OCI-LY7 (cell line): ENCODE measurements around the gene NSD2. TPM values are rescaled to one million over a fixed set of nuclear protein-coding genes. Genes with fewer than 3 reads are reported as not detected.
A peak's percentile ranks its signal among the peaks of the same experiment; 100 is the strongest.

ENCODE experiments used
- BruUV-seq: library from RNA; stranded (reverse); fragments of 400-500 nt; replicated peaks from 2 replicates; lab custom pipeline; 2021; lab: Mats Ljungman, UMichigan
- CTCF ChIA-PET: fragments of 300-600 bp; sonication (Branson Sonifier 250); formaldehyde crosslinking; loops from one replicate; lab custom pipeline; 2022; ENCODE audit warnings: antibody characterized with exemption; ENCODE audit not compliant: unreplicated experiment; lab: Charles Lee
- POLR2A ChIA-PET: fragments of 300-600 bp; sonication (Branson Sonifier 250); formaldehyde crosslinking; loops from one replicate; lab custom pipeline; 2022; ENCODE audit warnings: antibody characterized with exemption; lab: Charles Lee
- DNase-seq: peaks from one replicate; pipeline ENCODE4 v3.0.0-alpha.2; 2015; ENCODE audit warnings: low spot score
- H2AFZ ChIP-seq: fragments of 200-600 bp; sonication (generic), shearing (Covaris generic); 2 replicates; pipeline ENCODE4 v1.6.1; 2014; ENCODE audit warnings: mild to moderate bottlenecking, antibody characterized with exemption, low read length, moderate library complexity
- H3K27ac ChIP-seq: fragments of 200-600 bp; sonication (generic); 2 replicates; pipeline ENCODE4 v1.5.1; 2014; ENCODE audit warnings: mixed run types, low read depth, mild to moderate bottlenecking, moderate library complexity, low read length, inconsistent platforms; ENCODE audit not compliant: poor library complexity, severe bottlenecking
- H3K36me3 ChIP-seq: fragments of 200-600 bp; sonication (generic); 2 replicates; pipeline ENCODE4 v1.6.1; 2014; ENCODE audit warnings: mild to moderate bottlenecking, antibody characterized with exemption, low read length, moderate library complexity, mixed read lengths; ENCODE audit not compliant: insufficient read depth
- H3K4me1 ChIP-seq: fragments of 200-600 bp; sonication (generic); 2 replicates; pipeline ENCODE4 v1.5.1; 2014; ENCODE audit warnings: mild to moderate bottlenecking, low read length; ENCODE audit not compliant: insufficient read depth, poor library complexity, severe bottlenecking
- H3K4me2 ChIP-seq: fragments of 200-600 bp; sonication (generic); 2 replicates; pipeline ENCODE4 v1.6.1; 2014; ENCODE audit warnings: mild to moderate bottlenecking, low read length
- H3K4me3 ChIP-seq: fragments of 200-600 bp; sonication (generic); 2 replicates; pipeline ENCODE4 v1.5.1; 2014; ENCODE audit warnings: mild to moderate bottlenecking, low read depth, low read length; ENCODE audit not compliant: poor library complexity, severe bottlenecking
- H3K79me2 ChIP-seq: fragments of 200-600 bp; sonication (generic); 2 replicates; pipeline ENCODE4 v1.6.1; 2016; ENCODE audit warnings: low read depth, mild to moderate bottlenecking, low read length, moderate library complexity, mixed read lengths; ENCODE audit not compliant: insufficient read depth
- H3K9me2 ChIP-seq: fragments of 200-600 bp; sonication (generic); 2 replicates; pipeline ENCODE4 v1.6.1; 2016; ENCODE audit warnings: mild to moderate bottlenecking, low read length, mixed read lengths; ENCODE audit not compliant: insufficient read depth
- H3K9me3 ChIP-seq: fragments of 200-600 bp; sonication (generic); 2 replicates; pipeline ENCODE4 v1.6.1; 2014; ENCODE audit warnings: mild to moderate bottlenecking, mixed run types, low read length, mixed read lengths
- H4K20me1 ChIP-seq: fragments of 200-600 bp; sonication (generic); 2 replicates; pipeline ENCODE4 v1.6.1; 2014; ENCODE audit warnings: mild to moderate bottlenecking, antibody characterized with exemption, low read length, moderate library complexity, mixed read lengths; ENCODE audit not compliant: insufficient read depth
- EZH2phosphoT487 ChIP-seq: fragments of 200-600 bp; sonication (generic); IDR thresholded peaks from 2 replicates; pipeline ENCODE4 v1.6.1; 2018; ENCODE audit warnings: low read depth, borderline replicate concordance, mild to moderate bottlenecking, mixed run types, antibody characterized with exemption, low read length, moderate library complexity, mixed read lengths
- intact Hi-C: fragments of 100-400 bp; cut with micrococcal nuclease; formaldehyde crosslinking; loops from one replicate; pipeline ENCODE4 v1.10.0; 2022; ENCODE audit not compliant: unreplicated experiment
- total RNA-seq, 2 experiments: library from RNA; depleted of rRNA in 1 of 2; stranded (reverse); fragments of >200 nt in 1 of 2; shearing (Covaris generic) in 1 of 2; gene quantifications; 2 replicates each; pipeline ENCODE4 v1.2.3, GENCODE V29; 2014 to 2022
- TF ChIP-seq, protein P1 (sequence below): fragments of 200-600 bp; sonication (generic); conservative IDR thresholded peaks from 2 replicates; pipeline ENCODE4 v1.5.1; 2014; ENCODE audit warnings: mild to moderate bottlenecking, antibody characterized with exemption, low read length, moderate library complexity, mixed read lengths

Gene NSD2
- total RNA-seq, 2 experiments from 2014 or later: 169 to 329 TPM

GRCh38 chr4:1900624-1901023 lies 29.4 kb downstream of the NSD2 start:
- no peak overlapping the region for H3K4me2 ChIP-seq
- H3K4me3 ChIP-seq: no peak overlapping the region
- H3K79me2 ChIP-seq: peaks cover 94% of the 10 kb centered on the region
- no peak overlapping the region for H3K27ac ChIP-seq
- BruUV-seq: TSS peak; percentile 87
- H3K4me1 ChIP-seq: peaks cover 14% of the 10 kb centered on the region
- no peaks in the 10 kb centered on the region for H3K9me2 ChIP-seq
- H3K9me3 ChIP-seq: no peaks in the 10 kb centered on the region
- ChIA-PET POLR2A (interaction anchor here (1.8 kb wide), 1 partner anchor 8 kb away, joined by 5 read pairs; no protein-coding TSS in a partner anchor), CTCF (no interaction called here)
- peaks cover 78% of the 10 kb centered on the region for H3K36me3 ChIP-seq
- TF ChIP-seq, protein P1, sequence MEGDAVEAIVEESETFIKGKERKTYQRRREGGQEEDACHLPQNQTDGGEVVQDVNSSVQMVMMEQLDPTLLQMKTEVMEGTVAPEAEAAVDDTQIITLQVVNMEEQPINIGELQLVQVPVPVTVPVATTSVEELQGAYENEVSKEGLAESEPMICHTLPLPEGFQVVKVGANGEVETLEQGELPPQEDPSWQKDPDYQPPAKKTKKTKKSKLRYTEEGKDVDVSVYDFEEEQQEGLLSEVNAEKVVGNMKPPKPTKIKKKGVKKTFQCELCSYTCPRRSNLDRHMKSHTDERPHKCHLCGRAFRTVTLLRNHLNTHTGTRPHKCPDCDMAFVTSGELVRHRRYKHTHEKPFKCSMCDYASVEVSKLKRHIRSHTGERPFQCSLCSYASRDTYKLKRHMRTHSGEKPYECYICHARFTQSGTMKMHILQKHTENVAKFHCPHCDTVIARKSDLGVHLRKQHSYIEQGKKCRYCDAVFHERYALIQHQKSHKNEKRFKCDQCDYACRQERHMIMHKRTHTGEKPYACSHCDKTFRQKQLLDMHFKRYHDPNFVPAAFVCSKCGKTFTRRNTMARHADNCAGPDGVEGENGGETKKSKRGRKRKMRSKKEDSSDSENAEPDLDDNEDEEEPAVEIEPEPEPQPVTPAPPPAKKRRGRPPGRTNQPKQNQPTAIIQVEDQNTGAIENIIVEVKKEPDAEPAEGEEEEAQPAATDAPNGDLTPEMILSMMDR: no peak
- TF ChIP-seq EZH2phosphoT487: no peak
- DNase-seq: no peak
- no peak overlapping the region for H2AFZ ChIP-seq
- peaks cover 26% of the 10 kb centered on the region; the same call in 1 of the 2 replicates for H4K20me1 ChIP-seq
- intact Hi-C loops: no loop called here

DNA sequence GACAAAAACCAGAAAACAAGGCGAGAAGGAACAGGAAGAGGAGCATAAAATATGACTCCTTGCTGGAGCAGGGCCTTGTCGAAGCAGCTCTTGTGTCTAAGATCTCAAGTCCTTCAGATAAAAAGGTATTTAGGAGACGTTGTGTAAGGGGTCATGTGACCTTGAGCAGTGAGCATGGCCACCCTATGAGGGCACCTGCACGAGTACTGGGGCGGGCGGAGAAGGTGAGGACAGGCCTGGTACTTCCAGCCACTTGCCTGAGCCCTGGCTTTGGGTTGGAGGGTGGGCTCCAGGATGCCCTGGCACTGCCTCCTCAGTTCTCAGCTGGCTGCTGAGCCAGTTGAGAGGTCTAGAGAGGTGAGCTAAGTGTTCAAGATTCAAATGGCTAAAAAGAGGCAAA lies 29.9 kb downstream of the NSD2 start:
- no peak overlapping the region for H3K27ac ChIP-seq
- H3K4me3 ChIP-seq: no peak overlapping the region
- intact Hi-C loops: no loop called here
- peaks cover 14% of the 10 kb centered on the region for H3K4me1 ChIP-seq
- H3K36me3 ChIP-seq: peaks cover 78% of the 10 kb centered on the region
- H3K9me3 ChIP-seq: no peaks in the 10 kb centered on the region
- CTCF ChIA-PET: no interaction called here
- no TSS peak for BruUV-seq
- no peak overlapping the region for H3K4me2 ChIP-seq
- DNase-seq: no peak
- TF ChIP-seq EZH2phosphoT487: no peak
- TF ChIP-seq, protein P1: no peak
- no peaks in the 10 kb centered on the region for H3K9me2 ChIP-seq
- POLR2A ChIA-PET: no interaction called here
- H2AFZ ChIP-seq: no peak overlapping the region
- H4K20me1 ChIP-seq: peaks cover 26% of the 10 kb centered on the region; the same call in 1 of the 2 replicates
- peaks cover 94% of the 10 kb centered on the region for H3K79me2 ChIP-seq

DNA sequence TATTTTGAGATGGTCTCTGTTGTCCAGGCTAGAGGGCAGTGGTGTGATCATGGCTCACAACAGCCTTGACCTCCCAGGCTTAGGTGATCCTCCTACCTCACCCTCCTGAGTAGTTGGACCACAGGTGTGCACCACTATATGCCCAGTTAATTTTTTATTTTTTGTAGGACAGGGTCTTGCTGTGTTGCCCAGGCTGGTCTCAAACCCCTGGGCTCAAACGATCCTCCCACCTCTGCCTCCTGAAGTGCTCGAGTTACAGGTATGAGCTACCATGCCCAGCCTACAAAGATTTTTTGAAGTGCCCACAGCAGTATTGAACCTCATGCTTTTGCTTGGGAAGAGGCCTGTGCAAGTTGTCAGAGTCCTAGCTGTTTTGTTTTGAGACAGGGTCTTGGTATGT lies 31.1 kb downstream of the NSD2 start:
- H4K20me1 ChIP-seq: peaks cover 26% of the 10 kb centered on the region; the same call in 1 of the 2 replicates
- no peak overlapping the region for H2AFZ ChIP-seq
- ChIA-PET POLR2A (interaction anchor here (0.8 kb wide), 1 partner anchor 15 kb away, joined by 3 read pairs; no protein-coding TSS in a partner anchor), CTCF (no interaction called here)
- intact Hi-C loops: no loop called here
- peaks cover 80% of the 10 kb centered on the region for H3K36me3 ChIP-seq
- no peak for TF ChIP-seq EZH2phosphoT487
- TF ChIP-seq, protein P1: no peak
- H3K9me3 ChIP-seq: no peaks in the 10 kb centered on the region
- no peak overlapping the region for H3K27ac ChIP-seq
- no TSS peak for BruUV-seq
- H3K4me3 ChIP-seq: no peak overlapping the region
- no peak overlapping the region for H3K4me2 ChIP-seq
- no peaks in the 10 kb centered on the region for H3K9me2 ChIP-seq
- DNase-seq: no peak
- peaks cover 14% of the 10 kb centered on the region for H3K4me1 ChIP-seq
- peaks cover 93% of the 10 kb centered on the region for H3K79me2 ChIP-seq
